ENCODE measurements around the gene MARK1. TPM values are rescaled to one million over a fixed set of nuclear protein-coding genes. Genes with fewer than 3 reads are reported as not detected.

The MARK1 gene
- total and polyA plus RNA-seq, 7 donors, result 0.81 to 5.4 (median 2.6) TPM

GRCh38 chr1:220690140-220691052 lies 162.5 kb downstream of the MARK1 start, which contains the start of gene C1orf115:
C1orf115 (plus strand) TSS chr1:220690363; CDS start chr1:220690403, 40 bp downstream.
- peak; percentile 95 for TF ChIP-seq CTCF (IDR thresholded peaks at IDR 0.05)
- H3K4me1 ChIP-seq, result no peaks in the 10 kb centered on the region
- H3K27me3 ChIP-seq (ENCODE audit: insufficient read depth in 3 of 3, low read length in 2 of 3), result peaks cover 0 to 2% (median 0%) of the 10 kb centered on the region in 3 donors
- H3K36me3 ChIP-seq (ENCODE audit: insufficient read depth in 1 of 2, low read depth in 1 of 2), result no peaks in the 10 kb centered on the region
- DNase-seq (peak; percentile 71 to 88), ATAC-seq (peak; percentile 93 to 99 (median 96))
- intact Hi-C loops (cut with DNase I), result loop anchor here (2.0 to 5.0 kb wide), 2 partner anchors 42 kb away; no protein-coding TSS in a partner anchor
- 5 to 7% (median 6%) methylated on average over 72 to 96 of the region's 96 CpGs for WGBS, 3 donors
- peak within 1 kb of the TSS; percentile 46 for H3K27ac ChIP-seq
- H3K9me3 ChIP-seq, result no peaks in the 10 kb centered on the region
- peak within 1 kb of the TSS; percentile 89 for H3K4me3 ChIP-seq

- TF ChIP-seq CTCF (IDR thresholded peaks at IDR 0.05), result no peak
- DNase-seq, result no peak
- Histone ChIP-seq H3K27ac (no peak overlapping the region), H3K4me3 (peak overlapping the region; percentile 89), H3K27me3 (ENCODE audit: insufficient read depth in 3 of 3, low read length in 2 of 3) (peaks cover 0 to 2% (median 0%) of the 10 kb centered on the region in 3 donors), H3K36me3 (ENCODE audit: insufficient read depth in 1 of 2, low read depth in 1 of 2) (no peaks in the 10 kb centered on the region), H3K9me3 (no peaks in the 10 kb centered on the region), H3K4me1 (no peaks in the 10 kb centered on the region)
- 43 to 50% (median 47%) methylated on average over 14 of the region's 14 CpGs for WGBS, 3 donors
- intact Hi-C loops (cut with DNase I), result loop anchor here (2.0 to 5.0 kb wide), 2 partner anchors 41 to 42 kb away; no protein-coding TSS in a partner anchor
- ATAC-seq, result no peak
Measured at GRCh38 chr1:220691053-220691684, 163.2 kb downstream of the MARK1 start.

GRCh38 chr1:220692436-220693228 lies 164.7 kb downstream of the MARK1 start:
- Histone ChIP-seq H3K36me3 (ENCODE audit: insufficient read depth in 1 of 2, low read depth in 1 of 2) (no peaks in the 10 kb centered on the region), H3K27me3 (ENCODE audit: insufficient read depth in 3 of 3, low read length in 2 of 3) (peaks cover 0 to 2% (median 0%) of the 10 kb centered on the region in 3 donors), H3K4me1 (no peaks in the 10 kb centered on the region), H3K4me3 (no peak overlapping the region), H3K27ac (no peak overlapping the region), H3K9me3 (no peaks in the 10 kb centered on the region)
- no peak for TF ChIP-seq CTCF (IDR thresholded peaks at IDR 0.05)
- WGBS, 3 donors, result 88 to 90% (median 90%) methylated on average over 8 of the region's 8 CpGs
- ATAC-seq (no peak), DNase-seq (no peak)
- intact Hi-C loops (cut with DNase I), result loop anchor here in 1 of 2 donors (5.0 kb wide), 1 partner anchor 40 kb away; no protein-coding TSS in a partner anchor

GRCh38 chr1:220694866-220695382 lies 167.0 kb downstream of the MARK1 start:
- DNase-seq, result no peak
- intact Hi-C loops (cut with DNase I), result loop anchor here in 1 of 2 donors (5.0 kb wide), 1 partner anchor 37 kb away; no protein-coding TSS in a partner anchor
- Histone ChIP-seq H3K4me1 (no peaks in the 10 kb centered on the region), H3K36me3 (ENCODE audit: insufficient read depth in 1 of 2, low read depth in 1 of 2) (no peaks in the 10 kb centered on the region), H3K9me3 (no peaks in the 10 kb centered on the region), H3K27ac (no peak overlapping the region), H3K27me3 (ENCODE audit: insufficient read depth in 3 of 3, low read length in 2 of 3) (peaks cover 0 to 2% (median 0%) of the 10 kb centered on the region in 3 donors), H3K4me3 (no peak overlapping the region)
- ATAC-seq, result no peak
- WGBS, 3 donors, result 94 to 97% (median 96%) methylated on average over 8 of the region's 8 CpGs
- TF ChIP-seq CTCF (IDR thresholded peaks at IDR 0.05), result no peak

Measured in psoas muscle (tissue), 8 donors.